KMS-11 (cell line): ENCODE measurements around the gene TEX28.
"Not testable (repeated sequence)": the region's sequence is repeated elsewhere in the genome, so short reads cannot be mapped to it uniquely, and the experiment has no call there.

Source experiments
- H2AFZ ChIP-seq: fragments of 200-600 bp; sonication (generic); 2 replicates; pipeline ENCODE4 v1.6.1; 2016; ENCODE audit warnings: antibody characterized with exemption, mixed run types, low read depth
- H3K27ac ChIP-seq: fragments of 200-600 bp; sonication (generic); 2 replicates; pipeline ENCODE4 v1.6.1; 2016; ENCODE audit warnings: mild to moderate bottlenecking, mixed run types
- H3K27me3 ChIP-seq: fragments of 200-600 bp; sonication (generic); 2 replicates; pipeline ENCODE4 v1.6.1; 2017; ENCODE audit warnings: mild to moderate bottlenecking, low read depth, mixed run types, moderate library complexity; ENCODE audit not compliant: insufficient read depth
- H3K36me3 ChIP-seq: fragments of 200-600 bp; sonication (generic); 2 replicates; pipeline ENCODE4 v1.6.1; 2017; ENCODE audit warnings: mild to moderate bottlenecking, mixed run types; ENCODE audit not compliant: insufficient read depth
- H3K4me1 ChIP-seq: fragments of 200-600 bp; sonication (generic); 2 replicates; pipeline ENCODE4 v1.6.1; 2016; ENCODE audit warnings: mild to moderate bottlenecking, low read depth, mixed run types; ENCODE audit not compliant: poor library complexity, severe bottlenecking
- H3K4me2 ChIP-seq: fragments of 200-600 bp; sonication (generic); 2 replicates; pipeline ENCODE4 v1.7.0; 2016; ENCODE audit warnings: mild to moderate bottlenecking, mixed run types
- H3K4me3 ChIP-seq: fragments of 200-600 bp; sonication (generic); IDR thresholded peaks from 2 replicates; pipeline ENCODE4 v1.6.1; 2017; ENCODE audit warnings: low read depth, low read length, mixed read lengths; ENCODE audit not compliant: insufficient read depth
- H3K79me2 ChIP-seq: fragments of 200-600 bp; sonication (generic); 2 replicates; pipeline ENCODE4 v1.6.1; 2016; ENCODE audit warnings: low read depth, mixed run types; ENCODE audit not compliant: insufficient read depth
- H3K9ac ChIP-seq: fragments of 200-600 bp; sonication (generic); 2 replicates; pipeline ENCODE4 v1.6.1; 2016; ENCODE audit warnings: mild to moderate bottlenecking, mixed run types
- H4K20me1 ChIP-seq: fragments of 200-600 bp; sonication (generic); 2 replicates; pipeline ENCODE4 v1.6.1; 2016; ENCODE audit warnings: mild to moderate bottlenecking, mixed run types; ENCODE audit not compliant: insufficient read depth
- TF ChIP-seq, protein P1 (sequence below): fragments of 200-600 bp; sonication (generic); conservative IDR thresholded peaks from 2 replicates; pipeline ENCODE4 v1.6.1; 2017; ENCODE audit warnings: low read depth, mild to moderate bottlenecking, antibody characterized with exemption, low read length, moderate library complexity, mixed read lengths

Gene TEX28

DNA sequence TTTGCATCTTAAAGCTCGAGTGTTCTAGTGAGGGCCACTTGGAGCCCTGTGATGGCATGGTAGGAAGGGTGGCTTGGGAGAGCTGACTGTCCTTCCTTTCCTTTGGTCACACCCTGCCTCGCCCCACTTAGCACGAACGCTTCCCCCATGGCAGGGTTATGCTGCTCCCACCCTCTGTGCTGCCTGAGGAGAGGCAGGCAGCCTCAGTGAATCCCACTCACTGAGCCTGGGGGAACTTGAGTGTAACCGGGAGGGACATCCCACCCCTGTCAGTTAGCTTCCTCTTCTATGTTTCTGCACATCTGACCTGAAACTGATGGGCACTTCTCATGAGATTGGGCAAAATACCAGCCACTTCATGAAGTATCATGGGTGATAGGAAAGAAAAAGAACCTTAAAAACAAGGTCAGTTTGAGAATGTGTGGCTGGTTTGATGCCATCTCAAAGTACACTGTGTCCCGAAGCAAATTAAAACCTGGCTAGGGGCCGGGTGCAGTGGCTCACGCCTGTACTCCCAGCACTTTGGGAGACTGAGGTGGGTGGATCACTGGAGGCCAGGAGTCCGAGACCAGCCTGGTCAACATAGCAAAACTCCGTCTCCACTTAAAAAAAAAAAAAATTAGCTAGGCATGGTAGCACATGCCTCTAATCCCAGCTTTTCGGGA, 10.7 kb upstream of the TEX28 start:
- no peaks in the 10 kb centered on the region for H3K36me3 ChIP-seq
- no peak overlapping the region for H3K9ac ChIP-seq
- H2AFZ ChIP-seq: no peak overlapping the region
- H3K27ac ChIP-seq: no peak overlapping the region
- no peaks in the 10 kb centered on the region for H3K79me2 ChIP-seq
- H3K4me3 ChIP-seq: no peak overlapping the region
- no peak overlapping the region for H3K4me2 ChIP-seq
- H3K4me1 ChIP-seq: no peaks in the 10 kb centered on the region
- no peaks in the 10 kb centered on the region for H4K20me1 ChIP-seq
- TF ChIP-seq, protein P1, sequence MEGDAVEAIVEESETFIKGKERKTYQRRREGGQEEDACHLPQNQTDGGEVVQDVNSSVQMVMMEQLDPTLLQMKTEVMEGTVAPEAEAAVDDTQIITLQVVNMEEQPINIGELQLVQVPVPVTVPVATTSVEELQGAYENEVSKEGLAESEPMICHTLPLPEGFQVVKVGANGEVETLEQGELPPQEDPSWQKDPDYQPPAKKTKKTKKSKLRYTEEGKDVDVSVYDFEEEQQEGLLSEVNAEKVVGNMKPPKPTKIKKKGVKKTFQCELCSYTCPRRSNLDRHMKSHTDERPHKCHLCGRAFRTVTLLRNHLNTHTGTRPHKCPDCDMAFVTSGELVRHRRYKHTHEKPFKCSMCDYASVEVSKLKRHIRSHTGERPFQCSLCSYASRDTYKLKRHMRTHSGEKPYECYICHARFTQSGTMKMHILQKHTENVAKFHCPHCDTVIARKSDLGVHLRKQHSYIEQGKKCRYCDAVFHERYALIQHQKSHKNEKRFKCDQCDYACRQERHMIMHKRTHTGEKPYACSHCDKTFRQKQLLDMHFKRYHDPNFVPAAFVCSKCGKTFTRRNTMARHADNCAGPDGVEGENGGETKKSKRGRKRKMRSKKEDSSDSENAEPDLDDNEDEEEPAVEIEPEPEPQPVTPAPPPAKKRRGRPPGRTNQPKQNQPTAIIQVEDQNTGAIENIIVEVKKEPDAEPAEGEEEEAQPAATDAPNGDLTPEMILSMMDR: no peak
- no peaks in the 10 kb centered on the region for H3K27me3 ChIP-seq

DNA sequence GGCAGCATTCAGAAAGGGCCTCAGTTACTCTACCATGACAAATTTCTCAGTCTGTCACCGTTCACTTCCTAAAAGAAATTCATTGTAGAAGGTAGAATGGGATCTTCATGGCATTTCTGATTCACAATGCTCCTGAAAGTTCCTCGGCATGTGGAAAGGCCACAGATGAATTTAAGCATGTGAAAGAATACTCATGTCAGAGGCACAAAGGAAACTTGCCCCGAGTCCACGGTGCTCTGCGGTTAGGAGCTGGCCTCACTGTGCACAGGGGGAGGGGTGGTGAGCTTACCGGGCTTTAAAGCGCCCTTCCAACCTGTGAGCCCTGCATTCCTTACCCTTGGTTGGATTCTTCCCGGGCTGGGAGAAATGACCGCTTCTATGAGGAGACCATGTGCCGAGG, 9.9 kb upstream of the TEX28 start:
- Histone ChIP-seq H3K79me2 (no peaks in the 10 kb centered on the region), H3K4me2 (no peak overlapping the region), H3K4me1 (no peaks in the 10 kb centered on the region), H3K27me3 (no peaks in the 10 kb centered on the region), H2AFZ (no peak overlapping the region), H3K4me3 (no peak overlapping the region), H3K36me3 (no peaks in the 10 kb centered on the region), H3K9ac (no peak overlapping the region), H3K27ac (no peak overlapping the region), H4K20me1 (no peaks in the 10 kb centered on the region)
- TF ChIP-seq, protein P1: no peak

DNA sequence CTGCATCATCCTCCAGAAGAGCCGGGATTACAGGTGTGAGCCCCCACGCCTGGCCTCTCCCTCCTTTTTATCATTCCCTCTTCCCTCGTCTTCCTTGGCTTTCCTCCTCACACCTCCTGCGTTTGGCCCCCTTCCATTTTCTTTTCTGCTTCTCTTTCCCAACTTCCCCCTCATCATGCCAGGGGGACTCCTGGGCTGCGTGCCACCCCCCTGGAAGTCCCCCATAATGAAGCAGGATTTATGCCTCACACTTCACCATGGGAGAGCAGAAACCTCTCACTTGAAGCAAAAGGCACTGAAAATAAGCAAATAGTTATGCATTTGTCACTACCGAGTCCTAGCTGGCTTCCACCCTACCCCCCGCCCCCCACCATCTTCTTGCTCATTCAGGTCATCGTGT, 8.6 kb upstream of the TEX28 start:
- H3K79me2 ChIP-seq: no peaks in the 10 kb centered on the region
- TF ChIP-seq, protein P1: no peak

DNA sequence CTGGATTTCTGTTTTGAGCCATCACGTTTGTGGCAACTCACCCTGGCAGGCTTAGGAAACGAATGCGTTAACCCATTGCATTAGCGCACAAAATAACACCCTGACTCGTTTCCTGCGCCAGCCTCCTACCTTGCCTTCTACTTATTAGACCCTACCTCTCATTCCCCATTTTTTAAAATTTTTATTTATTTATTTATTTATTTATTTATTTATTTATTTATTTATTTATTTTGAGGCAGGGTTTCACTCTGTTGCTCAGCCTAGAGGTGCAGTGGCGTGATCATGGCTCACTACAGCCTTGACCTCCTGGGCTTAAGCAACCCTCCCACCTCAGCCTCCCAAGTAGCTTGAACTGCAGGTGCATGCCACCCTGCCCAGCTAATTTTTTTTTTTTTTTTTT, 8.1 kb upstream of the TEX28 start:
- H4K20me1 ChIP-seq, H2AFZ ChIP-seq, H3K36me3 ChIP-seq, H3K4me2 ChIP-seq, H3K27me3 ChIP-seq, H3K79me2 ChIP-seq, H3K27ac ChIP-seq, H3K4me3 ChIP-seq, H3K9ac ChIP-seq, H3K4me1 ChIP-seq: not testable (repeated sequence)

More for the DNA sequence above, 8.6 kb upstream of the TEX28 start:
- H3K4me2 ChIP-seq: no peak overlapping the region
- H3K4me1 ChIP-seq: peaks cover 5% of the 10 kb centered on the region
- H3K4me3 ChIP-seq: no peak overlapping the region
- no peaks in the 10 kb centered on the region for H3K36me3 ChIP-seq
- H4K20me1 ChIP-seq: no peaks in the 10 kb centered on the region
- H3K27me3 ChIP-seq: no peaks in the 10 kb centered on the region
- H2AFZ ChIP-seq: no peak overlapping the region
- no peak overlapping the region for H3K27ac ChIP-seq
- no peak overlapping the region for H3K9ac ChIP-seq

DNA sequence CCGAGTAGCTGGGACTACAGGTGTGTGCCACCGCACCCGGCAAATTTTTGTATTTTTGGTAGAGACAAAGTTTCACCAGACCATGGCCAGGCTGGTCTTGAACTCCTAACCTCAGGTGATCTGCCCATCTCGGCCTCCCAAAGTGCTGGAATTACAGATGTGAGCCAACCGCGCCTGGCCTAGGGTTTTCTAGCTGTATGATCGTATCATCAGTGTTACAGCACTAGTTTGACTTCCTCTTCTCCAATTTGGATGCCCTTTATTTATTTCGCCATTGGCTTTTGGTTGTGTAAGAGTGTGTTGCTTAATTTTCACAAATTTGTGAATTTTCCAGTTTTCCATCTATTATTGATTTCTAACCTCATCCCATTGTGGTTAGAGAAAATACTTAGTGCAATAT, 5.9 kb upstream of the TEX28 start:
- TF ChIP-seq, protein P1: no peak
- no peaks in the 10 kb centered on the region for H4K20me1 ChIP-seq
- peaks cover 14% of the 10 kb centered on the region for H3K4me1 ChIP-seq
- H3K9ac ChIP-seq: no peak overlapping the region
- no peaks in the 10 kb centered on the region for H3K36me3 ChIP-seq
- H3K4me3 ChIP-seq: no peak overlapping the region
- no peaks in the 10 kb centered on the region for H3K27me3 ChIP-seq
- H2AFZ ChIP-seq: no peak overlapping the region
- no peak overlapping the region for H3K27ac ChIP-seq
- no peaks in the 10 kb centered on the region for H3K79me2 ChIP-seq
- no peak overlapping the region for H3K4me2 ChIP-seq
